ENCODE data around the gene KIF21B.

KIF21B gene

GRCh38 chr1:201001962-201002361, 21.6 kb downstream of the KIF21B start:
- DNase-seq, result no peak
- intact Hi-C loops (cut with DNase I), result no loop called here

GRCh38 chr1:201000391-201000790, 23.1 kb downstream of the KIF21B start:
- intact Hi-C loops (cut with DNase I), result no loop called here
- DNase-seq, result no peak

- intact Hi-C loops (cut with DNase I), result no loop called here
- DNase-seq, result peak in 5 of 10 donors; percentile 49 to 93 (median 91)
Observed at GRCh38 chr1:200999667-201000066, 23.8 kb downstream of the KIF21B start.

- intact Hi-C loops (cut with DNase I), result no loop called here
- DNase-seq, result peak in 1 of 10 donors; percentile 66
Observed at GRCh38 chr1:200998323-200998722, 25.2 kb downstream of the KIF21B start.

GRCh38 chr1:200992382-200993048, 31.0 kb downstream of the KIF21B start:
- no peak for DNase-seq
- intact Hi-C loops (cut with DNase I), result no loop called here

- peak in 2 of 10 donors; percentile 79 to 81 for DNase-seq
- intact Hi-C loops (cut with DNase I), result no loop called here
Observed at GRCh38 chr1:200991097-200991614, 32.4 kb downstream of the KIF21B start.

GRCh38 chr1:200990114-200990513, 33.4 kb downstream of the KIF21B start:
- intact Hi-C loops (cut with DNase I), result no loop called here
- no peak for DNase-seq

GRCh38 chr1:200989337-200989736, 34.2 kb downstream of the KIF21B start:
- no peak for DNase-seq
- intact Hi-C loops (cut with DNase I), result no loop called here

GRCh38 chr1:200988693-200989092, 34.8 kb downstream of the KIF21B start:
- intact Hi-C loops (cut with DNase I), result no loop called here
- peak in 1 of 10 donors; percentile 76 for DNase-seq

- no peak for DNase-seq
- intact Hi-C loops (cut with DNase I), result no loop called here
Observed at GRCh38 chr1:200985481-200985880, 38.0 kb downstream of the KIF21B start.

- intact Hi-C loops (cut with DNase I), result no loop called here
Observed at GRCh38 chr1:200983035-200983561, 40.4 kb downstream of the KIF21B start.

GRCh38 chr1:200982071-200982945, 41.2 kb downstream of the KIF21B start:
- peak in 2 of 10 donors; percentile 54 to 78 for DNase-seq
- intact Hi-C loops (cut with DNase I), result no loop called here

More at GRCh38 chr1:200983035-200983561, 40.4 kb downstream of the KIF21B start:
- DNase-seq, result peak in 1 of 10 donors; percentile 59

- intact Hi-C loops (cut with DNase I), result no loop called here
- DNase-seq, result peak in 1 of 10 donors; percentile 80
Observed at GRCh38 chr1:200981278-200981677, 42.2 kb downstream of the KIF21B start.

GRCh38 chr1:200980873-200981272, 42.6 kb downstream of the KIF21B start:
- DNase-seq, result peak in 1 of 10 donors; percentile 70
- intact Hi-C loops (cut with DNase I), result no loop called here

GRCh38 chr1:200980452-200980772, 43.1 kb downstream of the KIF21B start:
- DNase-seq, result no peak
- intact Hi-C loops (cut with DNase I), result no loop called here

GRCh38 chr1:200979574-200980451, 43.7 kb downstream of the KIF21B start:
- DNase-seq, result peak in 2 of 10 donors; percentile 40 to 84
- intact Hi-C loops (cut with DNase I), result no loop called here

GRCh38 chr1:200977071-200977754, 46.3 kb downstream of the KIF21B start:
- intact Hi-C loops (cut with DNase I), result no loop called here
- peak in 1 of 10 donors; percentile 55 for DNase-seq

GRCh38 chr1:200976634-200977033, 46.9 kb downstream of the KIF21B start:
- intact Hi-C loops (cut with DNase I), result no loop called here
- peak in 1 of 10 donors; percentile 73 for DNase-seq

- DNase-seq, result peak in 1 of 10 donors; percentile 86
- intact Hi-C loops (cut with DNase I), result no loop called here
Observed at GRCh38 chr1:200975458-200975857, 48.1 kb downstream of the KIF21B start.
